MM.1S (cell line): Measurements from ENCODE around the gene ANKRD12.

Experiments
- EZH2 ChIP-seq: fragments of 300-600 bp; sonication (generic); optimal IDR thresholded peaks from 2 replicates; pipeline ENCODE3; 2017; ENCODE audit warnings: low read depth, mild to moderate bottlenecking, antibody characterized with exemption, low read length, mixed read lengths
- TF ChIP-seq, protein P1 (sequence below): fragments of 300-600 bp; sonication (generic); IDR thresholded peaks from 2 replicates; pipeline ENCODE4 v1.5.1; 2016; ENCODE audit warnings: antibody characterized with exemption, low read length, mixed read lengths

DNA sequence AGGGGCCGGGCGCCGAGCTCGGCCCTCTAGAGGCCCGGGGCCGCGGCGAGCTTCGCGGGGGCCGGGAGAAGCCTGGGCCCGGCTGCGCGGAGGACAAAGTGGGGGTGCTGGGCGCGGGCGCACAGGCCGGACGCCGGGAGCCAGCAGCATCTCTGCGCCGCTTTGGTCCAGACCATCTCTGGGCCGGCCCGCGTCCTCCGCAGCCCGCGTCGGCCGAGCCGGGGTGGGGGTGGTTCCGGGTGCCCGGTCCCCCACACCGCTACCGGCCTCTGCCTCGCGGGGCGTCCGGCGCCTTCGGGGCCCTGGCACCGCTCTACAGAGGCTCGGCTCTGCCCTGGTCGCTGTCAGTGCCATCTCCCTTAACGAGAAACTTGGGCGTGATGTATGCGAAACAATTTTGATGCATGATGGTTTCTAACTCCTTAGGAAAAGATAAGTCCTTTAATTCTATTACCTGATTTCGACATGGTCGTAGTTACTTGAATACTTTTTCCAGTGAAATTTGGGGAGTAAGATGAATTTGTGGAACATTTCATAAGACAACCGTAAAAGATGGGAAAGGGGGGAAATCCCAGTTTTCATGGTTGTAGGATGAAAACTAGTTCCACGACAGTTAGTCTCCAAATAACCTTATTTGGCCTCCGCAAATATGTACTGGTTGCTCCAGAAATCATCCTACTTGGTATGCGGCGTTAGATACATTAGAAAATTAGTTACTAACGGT is 198.6 kb downstream of the ANKRD12 start:
- TF ChIP-seq, protein P1, sequence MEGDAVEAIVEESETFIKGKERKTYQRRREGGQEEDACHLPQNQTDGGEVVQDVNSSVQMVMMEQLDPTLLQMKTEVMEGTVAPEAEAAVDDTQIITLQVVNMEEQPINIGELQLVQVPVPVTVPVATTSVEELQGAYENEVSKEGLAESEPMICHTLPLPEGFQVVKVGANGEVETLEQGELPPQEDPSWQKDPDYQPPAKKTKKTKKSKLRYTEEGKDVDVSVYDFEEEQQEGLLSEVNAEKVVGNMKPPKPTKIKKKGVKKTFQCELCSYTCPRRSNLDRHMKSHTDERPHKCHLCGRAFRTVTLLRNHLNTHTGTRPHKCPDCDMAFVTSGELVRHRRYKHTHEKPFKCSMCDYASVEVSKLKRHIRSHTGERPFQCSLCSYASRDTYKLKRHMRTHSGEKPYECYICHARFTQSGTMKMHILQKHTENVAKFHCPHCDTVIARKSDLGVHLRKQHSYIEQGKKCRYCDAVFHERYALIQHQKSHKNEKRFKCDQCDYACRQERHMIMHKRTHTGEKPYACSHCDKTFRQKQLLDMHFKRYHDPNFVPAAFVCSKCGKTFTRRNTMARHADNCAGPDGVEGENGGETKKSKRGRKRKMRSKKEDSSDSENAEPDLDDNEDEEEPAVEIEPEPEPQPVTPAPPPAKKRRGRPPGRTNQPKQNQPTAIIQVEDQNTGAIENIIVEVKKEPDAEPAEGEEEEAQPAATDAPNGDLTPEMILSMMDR, result no peak; the same call in 1 of the 2 replicates
- no peak for TF ChIP-seq EZH2
